Neuronal stem cell (in vitro differentiated cells): ENCODE data around the gene GFPT2.
"Not testable (repeated sequence)": the region's sequence is repeated elsewhere in the genome, so short reads cannot be mapped to it uniquely, and the experiment has no call there.

Source experiments
- DNase-seq: peaks from one replicate; pipeline ENCODE4 v3.0.0-alpha.2; 2013; ENCODE audit warnings: low spot score
- H2AFZ ChIP-seq: one replicate; pipeline ENCODE4 v1.6.1; 2013; ENCODE audit warnings: mild to moderate bottlenecking, low read length, inconsistent platforms
- H2AK5ac ChIP-seq: 2 replicates; pipeline ENCODE4 v1.6.1; 2013; ENCODE audit warnings: low read depth, mild to moderate bottlenecking, inconsistent platforms, low read length, moderate library complexity, mixed read lengths
- H2BK120ac ChIP-seq: 2 replicates; pipeline ENCODE4 v1.6.1; 2013; ENCODE audit warnings: low read depth, mild to moderate bottlenecking, inconsistent platforms, low read length, moderate library complexity, mixed read lengths
- H2BK12ac ChIP-seq: one replicate; pipeline ENCODE4 v1.6.1; 2013; ENCODE audit warnings: low read length, inconsistent platforms
- H2BK15ac ChIP-seq: 2 replicates; pipeline ENCODE4 v1.6.1; 2013; ENCODE audit warnings: mild to moderate bottlenecking, low read length, inconsistent platforms, mixed read lengths
- H2BK5ac ChIP-seq: one replicate; pipeline ENCODE4 v1.6.1; 2013; ENCODE audit warnings: inconsistent platforms, mild to moderate bottlenecking, low read length, moderate library complexity
- H3K14ac ChIP-seq: one replicate; pipeline ENCODE4 v1.6.1; 2013; ENCODE audit warnings: low read length, inconsistent platforms
- H3K18ac ChIP-seq: 2 replicates; pipeline ENCODE4 v1.6.1; 2013; ENCODE audit warnings: low read length, inconsistent platforms
- H3K23ac ChIP-seq: 2 replicates; pipeline ENCODE4 v1.6.1; 2013; ENCODE audit warnings: low read depth, mild to moderate bottlenecking, mixed read lengths, low read length, inconsistent platforms; ENCODE audit not compliant: poor library complexity
- H3K27ac ChIP-seq: replicated peaks from 3 replicates; pipeline ENCODE4 v1.5.1; 2013; ENCODE audit warnings: low read length, inconsistent platforms
- H3K27me3 ChIP-seq, 3 experiments: 2 replicates each; pipeline ENCODE4 v1.6.1; 2013; ENCODE audit warnings: low read length in 3 of 3, mild to moderate bottlenecking in 2 of 3, inconsistent platforms in 1 of 3, low read depth in 1 of 3, mixed read lengths in 1 of 3, moderate library complexity in 1 of 3; ENCODE audit not compliant: control insufficient read depth in 3 of 3, insufficient read depth in 3 of 3
- H3K36me3 ChIP-seq, 2 donors: replicated peaks in 1 of 2; 2 replicates each; pipeline ENCODE4 v1.6.1; 2013; ENCODE audit warnings: low read length in 2 of 2; ENCODE audit not compliant: control insufficient read depth in 2 of 2, insufficient read depth in 2 of 2
- H3K4ac ChIP-seq: 2 replicates; pipeline ENCODE4 v1.6.1; 2013; ENCODE audit warnings: inconsistent platforms, mild to moderate bottlenecking, low read length, moderate library complexity
- H3K4me1 ChIP-seq, 2 donors: 1 replicate in 1 of 2; 2 replicates in 1 of 2; pipeline ENCODE4 v1.6.1; 2013; ENCODE audit warnings: low read length in 2 of 2, low read depth in 1 of 2; ENCODE audit not compliant: control insufficient read depth in 2 of 2, insufficient read depth in 1 of 2
- H3K4me2 ChIP-seq: one replicate; pipeline ENCODE4 v1.6.1; 2013; ENCODE audit warnings: mild to moderate bottlenecking, low read length, inconsistent platforms; ENCODE audit not compliant: insufficient read depth, poor library complexity, severe bottlenecking
- H3K4me3 ChIP-seq, 2 donors: 2 replicates each; pipeline ENCODE4 v1.5.1; 2013; ENCODE audit warnings: low read length in 2 of 2, mild to moderate bottlenecking in 2 of 2, inconsistent platforms in 1 of 2, moderate library complexity in 1 of 2
- H3K79me1 ChIP-seq: one replicate; pipeline ENCODE4 v1.6.1; 2013; ENCODE audit warnings: low read depth, mild to moderate bottlenecking, inconsistent platforms, low read length, moderate library complexity
- H3K9ac ChIP-seq: one replicate; pipeline ENCODE4 v1.6.1; 2013; ENCODE audit warnings: mild to moderate bottlenecking, low read depth, low read length, inconsistent platforms; ENCODE audit not compliant: poor library complexity
- H3K9me3 ChIP-seq, 2 donors: replicated peaks in 1 of 2; 2 replicates each; pipeline versions ENCODE3 to v1.6.1; 2013; ENCODE audit warnings: low read length in 2 of 2, mild to moderate bottlenecking in 2 of 2, inconsistent platforms in 1 of 2, low read depth in 1 of 2, mixed read lengths in 1 of 2, moderate library complexity in 1 of 2; ENCODE audit not compliant: control insufficient read depth in 2 of 2, insufficient read depth in 1 of 2
- H4K8ac ChIP-seq: one replicate; pipeline ENCODE4 v1.6.1; 2013; ENCODE audit warnings: low read depth, mild to moderate bottlenecking, inconsistent platforms, low read length, moderate library complexity
- H4K91ac ChIP-seq: one replicate; pipeline ENCODE4 v1.6.1; 2013; ENCODE audit warnings: low read length, low read depth, mild to moderate bottlenecking, inconsistent platforms; ENCODE audit not compliant: poor library complexity
- WGBS, 2 donors: extraction: QIAGEN DNeasy Blood & Tissue Kit; methylation state at CpG; one replicate each; pipeline ENCODE4 v1.1.7; 2013; ENCODE audit warnings: missing lambda C conversion rate in 2 of 2, mixed read lengths in 1 of 2; ENCODE audit not compliant: insufficient read length in 2 of 2, insufficient replicate concordance in 1 of 2; ENCODE audit errors: extremely low coverage in 2 of 2; 5-methylcytosine and 5-hydroxymethylcytosine counted together

Gene GFPT2

DNA sequence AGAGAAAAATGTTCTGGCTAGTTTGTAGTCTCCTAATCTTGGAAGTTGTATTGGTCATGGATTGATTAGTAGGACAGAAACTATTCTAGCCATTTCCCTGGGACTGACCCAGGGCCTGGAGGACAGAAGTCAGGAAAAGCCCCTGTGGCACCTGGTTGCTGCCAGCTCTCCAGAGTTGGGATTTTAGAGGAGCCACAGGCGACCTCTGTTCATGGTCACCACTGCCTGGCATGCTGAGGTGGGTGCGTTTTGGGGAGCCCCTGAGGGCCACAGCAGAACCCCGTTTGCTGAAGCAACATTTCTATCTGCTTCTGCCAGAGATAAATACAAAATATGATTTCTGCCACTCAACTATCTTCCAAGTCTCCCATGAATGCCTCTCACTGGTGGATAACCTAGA is 53.6 kb downstream of the GFPT2 start:
- WGBS, 2 donors: no CpG with 5 or more reads among the region's 3 CpGs
- Histone ChIP-seq H3K4me3 (no peak overlapping the region), H3K79me1 (peaks cover 2% of the 10 kb centered on the region), H3K4ac (no peak overlapping the region), H4K8ac (no peak overlapping the region), H2BK15ac (no peak overlapping the region), H3K27ac (no peak overlapping the region), H3K27me3 (peaks cover 0 to 2% (median 0%) of the 10 kb centered on the region in 3 experiments), H3K18ac (no peak overlapping the region), H3K9me3 (peaks cover 0 to 8% of the 10 kb centered on the region in 2 donors), H3K4me1 (no peaks in the 10 kb centered on the region), H2BK120ac (no peak overlapping the region), H3K14ac (no peak overlapping the region), H3K9ac (no peak overlapping the region), H2AK5ac (no peak overlapping the region), H3K4me2 (no peak overlapping the region), H2BK5ac (no peak overlapping the region), H4K91ac (no peak overlapping the region), H3K36me3 (peaks cover 27 to 33% of the 10 kb centered on the region in 2 donors), H3K23ac (no peak overlapping the region), H2BK12ac (no peak overlapping the region), H2AFZ (no peak overlapping the region)
- no peak for DNase-seq

DNA sequence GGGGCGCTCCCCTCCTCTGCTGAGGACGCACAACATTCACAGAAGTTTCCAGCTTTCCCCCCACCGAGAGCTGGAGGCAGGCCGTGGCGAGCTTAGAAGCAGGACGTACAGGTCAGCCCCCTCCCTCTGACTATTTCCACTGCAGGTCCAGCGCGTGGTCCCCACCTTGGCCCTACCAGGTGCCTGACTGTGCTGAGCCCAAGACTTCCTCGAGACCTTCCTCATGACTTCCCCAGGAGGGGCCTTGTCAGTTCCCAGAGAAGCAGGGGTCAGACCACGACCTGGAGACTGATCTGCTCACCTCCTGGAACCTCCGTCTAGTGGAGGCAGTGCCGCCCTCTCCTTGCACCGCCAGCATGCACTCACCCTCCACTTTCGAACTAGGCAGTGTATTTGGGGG is 54.1 kb downstream of the GFPT2 start:
- not testable (repeated sequence) for H3K4me1 ChIP-seq, H2AFZ ChIP-seq, H3K4ac ChIP-seq, H2BK15ac ChIP-seq, H3K27ac ChIP-seq, H3K4me2 ChIP-seq, H2AK5ac ChIP-seq, H3K23ac ChIP-seq, H3K9me3 ChIP-seq, H3K18ac ChIP-seq, H3K4me3 ChIP-seq, H3K9ac ChIP-seq, H2BK120ac ChIP-seq, H3K79me1 ChIP-seq, H2BK5ac ChIP-seq, DNase-seq, H4K91ac ChIP-seq, H3K14ac ChIP-seq, H2BK12ac ChIP-seq, H4K8ac ChIP-seq, H3K27me3 ChIP-seq
- H3K36me3 ChIP-seq: peaks cover 26 to 33% of the 10 kb centered on the region in 2 donors
- no CpG with 5 or more reads among the region's 14 CpGs for WGBS, 2 donors

DNA sequence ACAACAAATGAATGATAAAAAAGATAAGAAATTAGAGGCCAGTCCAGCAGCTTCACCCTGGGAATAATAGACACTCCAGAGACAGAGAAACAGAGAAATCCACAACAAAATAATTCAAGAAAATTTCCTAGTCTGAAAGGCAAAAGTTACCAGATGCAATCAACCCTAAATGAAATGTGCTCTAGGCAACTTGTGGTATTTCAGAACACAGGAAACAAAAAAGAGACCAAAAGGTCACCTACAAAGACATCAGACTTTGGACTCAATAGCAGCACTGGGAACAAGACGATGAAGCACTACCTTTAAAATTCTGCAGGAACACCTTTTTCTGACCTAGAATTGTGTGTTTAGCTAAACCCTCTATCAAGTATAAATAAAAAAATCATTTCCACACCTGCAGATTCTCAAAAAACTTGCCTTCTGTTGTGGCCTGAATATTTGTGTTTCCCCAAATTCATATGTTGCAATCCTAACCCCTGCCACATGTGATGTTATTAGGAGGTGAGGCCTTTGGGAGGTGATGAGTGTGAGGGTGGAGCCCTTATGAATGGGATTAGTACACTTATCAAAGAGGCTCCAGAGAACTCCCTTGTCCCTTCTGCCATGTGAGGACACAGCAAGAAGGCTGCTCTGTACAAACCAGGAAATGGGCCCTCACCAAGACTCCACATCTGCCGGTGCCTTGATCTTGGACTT is 55.4 kb downstream of the GFPT2 start:
- no peak overlapping the region for H3K18ac ChIP-seq
- H4K8ac ChIP-seq: no peak overlapping the region
- no peak for DNase-seq
- no peak overlapping the region for H2AK5ac ChIP-seq
- peaks cover 0 to 2% (median 0%) of the 10 kb centered on the region in 3 experiments for H3K27me3 ChIP-seq
- no peak overlapping the region for H3K27ac ChIP-seq
- H2BK5ac ChIP-seq: no peak overlapping the region
- no peak overlapping the region for H2AFZ ChIP-seq
- WGBS, 2 donors: no CpG with 5 or more reads among the region's 2 CpGs
- H3K36me3 ChIP-seq: peaks cover 19 to 28% of the 10 kb centered on the region in 2 donors
- no peak overlapping the region for H3K4me2 ChIP-seq
- no peak overlapping the region for H2BK120ac ChIP-seq
- no peak overlapping the region for H4K91ac ChIP-seq
- H2BK12ac ChIP-seq: no peak overlapping the region
- H2BK15ac ChIP-seq: no peak overlapping the region
- H3K23ac ChIP-seq: no peak overlapping the region
- peaks cover 0 to 5% of the 10 kb centered on the region in 2 donors for H3K4me1 ChIP-seq
- H3K14ac ChIP-seq: no peak overlapping the region
- no peak overlapping the region for H3K9ac ChIP-seq
- no peak overlapping the region for H3K4ac ChIP-seq
- H3K9me3 ChIP-seq: peaks cover 0 to 8% of the 10 kb centered on the region in 2 donors
- no peak overlapping the region for H3K4me3 ChIP-seq
- H3K79me1 ChIP-seq: peaks cover 8% of the 10 kb centered on the region

DNA sequence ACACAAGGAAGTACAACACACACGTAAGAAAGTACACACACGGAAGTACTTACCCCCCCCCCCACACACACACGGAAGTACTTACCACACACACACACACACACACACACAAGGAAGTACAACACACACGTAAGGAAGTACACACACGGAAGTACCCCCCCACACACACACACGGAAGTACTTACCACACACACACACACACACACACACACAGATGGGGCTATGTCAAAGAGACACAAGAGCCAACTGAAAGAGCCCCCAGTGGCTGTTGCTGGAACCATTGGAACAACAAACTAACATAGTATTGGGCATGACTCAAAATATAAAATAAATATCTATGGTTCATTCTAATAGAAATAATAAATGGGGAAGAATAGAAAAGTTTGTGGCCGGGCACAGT is 56.4 kb downstream of the GFPT2 start:
- Histone ChIP-seq H2BK120ac (no peak overlapping the region), H3K27ac (no peak overlapping the region), H2AK5ac (no peak overlapping the region), H3K4me3 (no peak overlapping the region), H3K14ac (no peak overlapping the region), H3K4me2 (no peak overlapping the region), H2BK15ac (no peak overlapping the region), H3K79me1 (peaks cover 8% of the 10 kb centered on the region), H3K9ac (no peak overlapping the region), H3K27me3 (peaks cover 0 to 2% (median 0%) of the 10 kb centered on the region in 3 experiments), H3K23ac (no peak overlapping the region), H3K4ac (no peak overlapping the region), H3K18ac (no peak overlapping the region), H2BK12ac (no peak overlapping the region), H2BK5ac (no peak overlapping the region), H4K8ac (no peak overlapping the region), H2AFZ (no peak overlapping the region), H3K9me3 (peaks cover 0 to 8% of the 10 kb centered on the region in 2 donors), H4K91ac (no peak overlapping the region), H3K36me3 (peaks cover 14 to 22% of the 10 kb centered on the region in 2 donors), H3K4me1 (peaks cover 0 to 5% of the 10 kb centered on the region in 2 donors)
- DNase-seq: no peak
- no CpG with 5 or more reads among the region's 7 CpGs for WGBS, 2 donors
